Activated naive CD8-positive, alpha-beta T cell treated with anti-CD3 and anti-CD28 coated beads for 36 hours (primary cell): Measurements from ENCODE around the gene SLAMF6. TPM values are rescaled to one million over a fixed set of nuclear protein-coding genes. Genes with fewer than 3 reads are reported as not detected.
A peak's percentile ranks its signal among the peaks of the same experiment; 100 is the strongest.

ENCODE experiments used
- DNase-seq: peaks from one replicate; pipeline ENCODE4 v3.0.0; 2021
- H3K27ac Mint-ChIP-seq: one replicate; pipeline ENCODE4 v1.8.0; 2022; ENCODE audit warnings: mild to moderate bottlenecking, moderate library complexity, mixed read lengths
- H3K27me3 Mint-ChIP-seq: one replicate; pipeline ENCODE4 v1.8.0; 2022; ENCODE audit warnings: mild to moderate bottlenecking, mixed read lengths
- H3K36me3 Mint-ChIP-seq: one replicate; pipeline ENCODE4 v1.8.0; 2021; ENCODE audit warnings: mild to moderate bottlenecking, mixed read lengths
- H3K4me1 Mint-ChIP-seq: one replicate; pipeline ENCODE4 v1.8.0; 2021; ENCODE audit warnings: mixed read lengths
- H3K4me3 Mint-ChIP-seq: one replicate; pipeline ENCODE4 v1.8.0; 2022; ENCODE audit warnings: mild to moderate bottlenecking, moderate library complexity, mixed read lengths
- H3K9me3 Mint-ChIP-seq: one replicate; pipeline ENCODE4 v1.8.0; 2022; ENCODE audit warnings: mixed read lengths
- total RNA-seq, 2 experiments: library from RNA; stranded (reverse); gene quantifications; one replicate each; pipeline ENCODE4 v1.2.3, GENCODE V29; 2021

SLAMF6 gene
- total RNA-seq, 2 experiments from 2014 or later, result 46.8 to 48.1 TPM

GRCh38 chr1:160550572-160551034 lies 27.5 kb upstream of the SLAMF6 start:
- H3K27ac Mint-ChIP-seq, result peak overlapping the region; percentile 63
- H3K36me3 Mint-ChIP-seq, result peaks cover 47% of the 10 kb centered on the region
- peaks cover 24% of the 10 kb centered on the region for H3K4me1 Mint-ChIP-seq
- no peak overlapping the region for H3K4me3 Mint-ChIP-seq
- DNase-seq, result peak; percentile 60
- no peaks in the 10 kb centered on the region for H3K27me3 Mint-ChIP-seq
- H3K9me3 Mint-ChIP-seq, result no peaks in the 10 kb centered on the region

DNA sequence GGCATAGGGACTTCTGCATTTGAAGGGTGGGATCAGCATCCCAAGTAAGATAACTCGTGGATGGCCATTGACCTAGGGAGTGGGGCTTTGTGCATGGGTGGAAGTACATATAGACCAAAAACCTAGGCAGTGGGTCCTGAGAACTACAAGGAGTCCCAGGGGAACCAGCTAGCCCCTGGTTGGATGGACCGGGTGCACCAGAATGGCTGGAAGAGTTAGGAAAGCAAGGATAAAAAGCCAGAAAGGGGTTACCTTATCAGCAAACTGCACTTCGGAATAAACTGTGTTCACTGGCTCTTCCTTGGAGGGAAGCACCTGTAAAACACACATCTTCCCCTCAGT lies 26.6 kb upstream of the SLAMF6 start:
- no peak overlapping the region for H3K27ac Mint-ChIP-seq
- peaks cover 4% of the 10 kb centered on the region for H3K9me3 Mint-ChIP-seq
- H3K36me3 Mint-ChIP-seq, result peaks cover 54% of the 10 kb centered on the region
- H3K4me3 Mint-ChIP-seq, result no peak overlapping the region
- H3K27me3 Mint-ChIP-seq, result no peaks in the 10 kb centered on the region
- no peak for DNase-seq
- H3K4me1 Mint-ChIP-seq, result peaks cover 31% of the 10 kb centered on the region

GRCh38 chr1:160548960-160549664 lies 26.1 kb upstream of the SLAMF6 start:
- H3K36me3 Mint-ChIP-seq, result peaks cover 55% of the 10 kb centered on the region
- no peaks in the 10 kb centered on the region for H3K27me3 Mint-ChIP-seq
- H3K27ac Mint-ChIP-seq, result peak overlapping the region; percentile 1
- H3K9me3 Mint-ChIP-seq, result peaks cover 4% of the 10 kb centered on the region
- H3K4me3 Mint-ChIP-seq, result no peak overlapping the region
- DNase-seq, result no peak
- peaks cover 33% of the 10 kb centered on the region for H3K4me1 Mint-ChIP-seq

DNA sequence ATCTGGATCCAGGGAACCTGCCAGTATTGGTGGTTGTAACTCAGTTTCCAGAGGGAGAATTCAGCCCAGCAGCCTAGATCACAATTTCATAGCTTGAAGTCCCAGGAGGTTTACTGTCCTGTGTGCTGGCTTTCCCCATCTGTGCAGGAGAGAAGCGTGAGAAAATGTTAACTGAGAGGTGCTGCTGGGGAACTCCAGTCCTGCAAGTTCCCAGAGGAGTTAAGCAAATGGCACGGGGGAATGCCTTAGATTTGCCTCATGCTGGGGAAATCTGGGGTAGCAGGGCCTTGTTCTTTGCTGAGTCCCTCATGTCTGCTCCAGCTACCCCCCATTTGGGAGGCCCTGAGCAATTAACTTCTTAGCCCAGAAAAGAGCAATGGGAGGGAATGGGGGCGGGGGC lies 25.1 kb upstream of the SLAMF6 start:
- H3K4me1 Mint-ChIP-seq, result peaks cover 33% of the 10 kb centered on the region
- no peak for DNase-seq
- no peak overlapping the region for H3K27ac Mint-ChIP-seq
- H3K27me3 Mint-ChIP-seq, result no peaks in the 10 kb centered on the region
- H3K36me3 Mint-ChIP-seq, result peaks cover 54% of the 10 kb centered on the region
- H3K9me3 Mint-ChIP-seq, result peaks cover 4% of the 10 kb centered on the region
- no peak overlapping the region for H3K4me3 Mint-ChIP-seq

- H3K27ac Mint-ChIP-seq, result peak overlapping the region; percentile 29
- H3K9me3 Mint-ChIP-seq, result peaks cover 4% of the 10 kb centered on the region
- no peak overlapping the region for H3K4me3 Mint-ChIP-seq
- H3K27me3 Mint-ChIP-seq, result no peaks in the 10 kb centered on the region
- peaks cover 32% of the 10 kb centered on the region for H3K4me1 Mint-ChIP-seq
- H3K36me3 Mint-ChIP-seq, result peaks cover 46% of the 10 kb centered on the region
- no peak for DNase-seq
These were observed 24.4 kb upstream of the SLAMF6 start for GRCh38 chr1:160547422-160547821.

- H3K27ac Mint-ChIP-seq, result no peak overlapping the region
- peaks cover 41% of the 10 kb centered on the region for H3K36me3 Mint-ChIP-seq
- DNase-seq, result no peak
- H3K4me3 Mint-ChIP-seq, result no peak overlapping the region
- H3K27me3 Mint-ChIP-seq, result no peaks in the 10 kb centered on the region
- H3K4me1 Mint-ChIP-seq, result peaks cover 33% of the 10 kb centered on the region
- H3K9me3 Mint-ChIP-seq, result peaks cover 4% of the 10 kb centered on the region
These were observed 23.9 kb upstream of the SLAMF6 start for GRCh38 chr1:160546942-160547341.

GRCh38 chr1:160544647-160545046 lies 21.6 kb upstream of the SLAMF6 start:
- peaks cover 25% of the 10 kb centered on the region for H3K36me3 Mint-ChIP-seq
- H3K4me3 Mint-ChIP-seq, result no peak overlapping the region
- H3K9me3 Mint-ChIP-seq, result peaks cover 4% of the 10 kb centered on the region
- H3K4me1 Mint-ChIP-seq, result peaks cover 44% of the 10 kb centered on the region
- no peak for DNase-seq
- H3K27ac Mint-ChIP-seq, result peak overlapping the region; percentile 80
- no peaks in the 10 kb centered on the region for H3K27me3 Mint-ChIP-seq

- Mint-ChIP-seq H3K36me3 (peaks cover 28% of the 10 kb centered on the region), H3K4me3 (no peak overlapping the region), H3K27me3 (no peaks in the 10 kb centered on the region), H3K27ac (no peak overlapping the region), H3K4me1 (peaks cover 50% of the 10 kb centered on the region), H3K9me3 (peaks cover 4% of the 10 kb centered on the region)
- no peak for DNase-seq
These were observed 19.4 kb upstream of the SLAMF6 start for GRCh38 chr1:160542303-160542945.

DNA sequence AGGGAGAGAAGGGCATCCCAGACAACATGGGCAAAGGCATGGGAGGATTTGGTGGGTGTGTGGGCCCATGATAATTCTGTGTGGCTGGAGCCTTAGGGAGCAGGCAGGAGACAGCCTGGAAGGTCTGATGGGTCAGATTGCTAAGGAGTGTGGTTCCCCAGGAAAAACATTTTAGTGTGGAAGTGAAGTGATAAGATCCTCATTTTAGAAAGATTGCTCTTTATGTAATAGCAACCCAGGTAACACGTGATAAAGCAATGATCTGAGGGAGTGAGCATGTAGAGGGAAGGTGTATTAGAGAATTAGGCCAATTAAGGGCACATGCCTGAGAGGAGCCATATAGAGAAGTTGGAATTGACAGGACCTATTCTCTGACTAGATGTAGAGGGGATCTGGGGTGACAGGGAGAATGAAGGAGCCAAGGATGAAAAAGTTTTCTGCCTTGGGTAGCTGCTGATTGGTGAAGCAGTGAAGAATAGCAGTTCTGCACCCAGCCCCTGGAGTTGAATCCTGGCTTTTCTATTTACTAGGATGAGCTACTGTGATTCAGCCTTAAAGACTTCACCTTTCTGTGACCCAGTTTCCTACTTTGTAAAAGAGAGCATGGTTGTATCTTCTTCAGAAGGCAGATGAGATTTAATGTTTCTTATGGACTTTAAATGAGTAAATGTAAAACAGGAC lies 18.7 kb upstream of the SLAMF6 start:
- Mint-ChIP-seq H3K27me3 (no peaks in the 10 kb centered on the region), H3K36me3 (peaks cover 29% of the 10 kb centered on the region), H3K9me3 (peaks cover 6% of the 10 kb centered on the region), H3K4me3 (no peak overlapping the region), H3K27ac (peak overlapping the region; percentile 44), H3K4me1 (peaks cover 55% of the 10 kb centered on the region)
- no peak for DNase-seq

- Mint-ChIP-seq H3K27ac (peak overlapping the region; percentile 87), H3K4me1 (peaks cover 58% of the 10 kb centered on the region), H3K9me3 (peaks cover 16% of the 10 kb centered on the region), H3K36me3 (peaks cover 30% of the 10 kb centered on the region), H3K27me3 (no peaks in the 10 kb centered on the region), H3K4me3 (peak overlapping the region; percentile 61)
- DNase-seq, result no peak
These were observed 17.8 kb upstream of the SLAMF6 start for GRCh38 chr1:160540859-160541233.

GRCh38 chr1:160539990-160540858 lies 17.2 kb upstream of the SLAMF6 start:
- Mint-ChIP-seq H3K36me3 (peaks cover 30% of the 10 kb centered on the region), H3K9me3 (peaks cover 17% of the 10 kb centered on the region), H3K27ac (peak overlapping the region; percentile 87), H3K4me1 (peaks cover 57% of the 10 kb centered on the region), H3K27me3 (no peaks in the 10 kb centered on the region), H3K4me3 (peak overlapping the region; percentile 61)
- no peak for DNase-seq

DNA sequence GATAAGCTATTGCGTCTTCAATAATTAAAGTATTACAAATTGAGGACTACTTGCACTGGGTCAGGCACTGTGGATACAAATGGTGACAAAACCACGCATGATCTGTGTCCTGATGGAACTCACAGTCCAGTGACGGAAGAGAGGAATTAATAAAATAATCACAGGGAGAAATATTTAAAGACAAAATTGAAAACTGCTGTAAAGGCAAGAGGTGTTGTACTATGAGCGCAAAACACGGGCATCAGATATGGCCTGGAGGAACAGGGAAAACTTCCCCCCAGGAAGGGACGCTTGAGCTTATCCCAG lies 16.6 kb upstream of the SLAMF6 start:
- Mint-ChIP-seq H3K4me3 (peak overlapping the region; percentile 14), H3K27me3 (no peaks in the 10 kb centered on the region), H3K27ac (peak overlapping the region; percentile 87), H3K4me1 (peaks cover 51% of the 10 kb centered on the region), H3K36me3 (peaks cover 27% of the 10 kb centered on the region), H3K9me3 (peaks cover 17% of the 10 kb centered on the region)
- DNase-seq, result no peak

DNA sequence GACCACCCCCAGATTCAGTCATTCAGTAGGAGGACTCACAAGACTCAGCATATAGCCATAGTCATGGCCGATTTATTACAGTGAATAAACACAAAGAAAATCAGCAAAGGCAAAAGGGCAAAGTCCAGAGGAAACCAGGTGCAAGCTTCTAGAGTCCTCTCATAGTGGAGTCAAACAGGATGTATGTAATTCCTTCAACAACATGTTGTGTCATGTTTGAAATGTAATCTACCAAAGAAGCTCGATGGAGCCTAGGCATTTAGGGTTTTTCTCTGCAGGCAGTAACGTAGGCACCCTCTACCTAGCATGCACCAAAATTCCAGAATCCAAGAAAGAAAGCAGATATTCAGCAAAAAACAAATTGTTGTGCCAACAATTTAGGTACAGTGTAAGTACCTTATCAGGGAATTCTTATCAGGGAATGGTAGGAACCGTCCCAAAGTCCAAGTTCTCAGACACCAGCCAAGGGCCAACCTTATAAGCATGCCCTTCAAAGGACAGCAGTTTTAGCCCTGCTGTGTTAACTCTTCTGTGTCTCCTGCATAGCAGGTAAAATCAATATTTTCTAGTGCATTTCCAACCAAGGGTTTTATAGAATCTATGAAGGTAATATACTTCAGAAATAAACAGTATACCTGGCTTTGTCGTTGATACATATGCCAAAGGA lies 16.1 kb upstream of the SLAMF6 start:
- Mint-ChIP-seq H3K9me3 (peaks cover 20% of the 10 kb centered on the region), H3K36me3 (peaks cover 26% of the 10 kb centered on the region), H3K27ac (peak overlapping the region; percentile 87), H3K27me3 (no peaks in the 10 kb centered on the region), H3K4me1 (peaks cover 46% of the 10 kb centered on the region), H3K4me3 (no peak overlapping the region)
- DNase-seq, result no peak
